ENCODE results near the gene NR5A1. TPM values are rescaled to one million over a fixed set of nuclear protein-coding genes. Genes with fewer than 3 reads are reported as not detected.

NR5A1 gene
- total and polyA plus RNA-seq, 7 donors, result 0.03 to 0.60 TPM; not detected in 5

DNA sequence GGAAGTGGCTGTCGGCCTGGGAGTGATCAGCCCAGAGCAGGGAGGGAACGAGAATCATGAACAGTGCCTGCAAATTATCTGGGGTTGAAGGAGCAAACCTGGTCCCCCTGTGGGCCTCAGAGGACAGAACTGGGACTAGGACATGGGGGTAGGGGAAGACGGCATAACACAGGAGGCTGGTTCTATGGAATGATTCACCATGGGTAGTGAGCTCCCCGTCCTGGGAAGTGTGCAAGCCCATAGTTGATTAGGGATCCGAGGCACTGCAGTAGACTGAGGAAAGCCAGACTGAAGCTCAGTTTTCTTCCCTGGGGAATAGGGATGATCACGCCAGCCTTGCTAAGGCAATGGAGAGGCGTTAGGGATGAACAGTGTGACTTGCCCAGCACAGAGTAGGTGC is 51.4 kb downstream of the NR5A1 start:
- Histone ChIP-seq H3K4me1 (peaks cover 0 to 9% (median 2%) of the 10 kb centered on the region in 4 donors), H3K4me3 (no peak overlapping the region), H3K9me3 (no peaks in the 10 kb centered on the region), H3K27ac (no peak overlapping the region), H3K36me3 (no peaks in the 10 kb centered on the region), H3K27me3 (peaks cover 27 to 43% (median 36%) of the 10 kb centered on the region in 3 donors)
- intact Hi-C loops (cut with DNase I), result no loop called here
- TF ChIP-seq POLR2AphosphoS5 (IDR thresholded peaks at IDR 0.05) (no peak), POLR2A (IDR thresholded peaks at IDR 0.05) (no peak), EP300 (IDR thresholded peaks at IDR 0.05) (no peak)
- TF ChIP-seq, protein P1, sequence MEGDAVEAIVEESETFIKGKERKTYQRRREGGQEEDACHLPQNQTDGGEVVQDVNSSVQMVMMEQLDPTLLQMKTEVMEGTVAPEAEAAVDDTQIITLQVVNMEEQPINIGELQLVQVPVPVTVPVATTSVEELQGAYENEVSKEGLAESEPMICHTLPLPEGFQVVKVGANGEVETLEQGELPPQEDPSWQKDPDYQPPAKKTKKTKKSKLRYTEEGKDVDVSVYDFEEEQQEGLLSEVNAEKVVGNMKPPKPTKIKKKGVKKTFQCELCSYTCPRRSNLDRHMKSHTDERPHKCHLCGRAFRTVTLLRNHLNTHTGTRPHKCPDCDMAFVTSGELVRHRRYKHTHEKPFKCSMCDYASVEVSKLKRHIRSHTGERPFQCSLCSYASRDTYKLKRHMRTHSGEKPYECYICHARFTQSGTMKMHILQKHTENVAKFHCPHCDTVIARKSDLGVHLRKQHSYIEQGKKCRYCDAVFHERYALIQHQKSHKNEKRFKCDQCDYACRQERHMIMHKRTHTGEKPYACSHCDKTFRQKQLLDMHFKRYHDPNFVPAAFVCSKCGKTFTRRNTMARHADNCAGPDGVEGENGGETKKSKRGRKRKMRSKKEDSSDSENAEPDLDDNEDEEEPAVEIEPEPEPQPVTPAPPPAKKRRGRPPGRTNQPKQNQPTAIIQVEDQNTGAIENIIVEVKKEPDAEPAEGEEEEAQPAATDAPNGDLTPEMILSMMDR (IDR thresholded peaks at IDR 0.05), result no peak
- 81 to 86% methylated on average over 7 of the region's 7 CpGs for WGBS, 2 donors
- peak; percentile 21 for DNase-seq

DNA sequence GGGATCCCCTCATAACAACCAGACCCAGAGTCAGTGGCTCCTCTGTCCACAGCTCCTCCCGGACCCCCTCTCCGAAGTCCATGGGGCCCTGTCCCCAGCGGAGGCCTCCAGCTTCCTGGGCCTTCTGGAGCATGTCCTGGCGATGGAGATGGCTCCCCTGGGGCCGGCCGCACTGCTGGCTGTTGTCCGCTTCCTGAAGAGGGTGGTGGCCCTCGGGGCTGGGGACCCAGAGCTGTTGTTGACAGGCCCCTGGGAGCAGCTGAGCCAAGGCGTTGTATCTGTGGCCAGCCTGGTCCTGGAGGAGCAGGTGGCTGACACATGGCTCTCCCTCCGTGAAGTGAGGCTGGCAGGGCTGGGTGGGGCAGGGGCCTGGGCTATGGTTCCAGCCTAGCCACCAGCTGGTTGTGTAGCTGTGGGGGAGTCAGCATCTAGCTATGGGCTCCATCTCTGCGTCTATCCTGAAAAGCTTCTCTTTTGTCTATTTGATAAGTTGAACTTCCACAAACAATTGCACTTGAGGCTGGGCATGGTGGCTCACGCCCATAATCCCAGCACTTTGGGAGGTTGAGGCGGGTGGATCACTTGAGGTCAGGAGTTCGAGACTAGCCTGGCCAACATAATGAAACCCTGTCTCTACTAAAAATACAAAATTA is 52.3 kb downstream of the NR5A1 start:
- peaks cover 36 to 52% (median 45%) of the 10 kb centered on the region in 3 donors for H3K27me3 ChIP-seq
- intact Hi-C loops (cut with DNase I), result no loop called here

DNA sequence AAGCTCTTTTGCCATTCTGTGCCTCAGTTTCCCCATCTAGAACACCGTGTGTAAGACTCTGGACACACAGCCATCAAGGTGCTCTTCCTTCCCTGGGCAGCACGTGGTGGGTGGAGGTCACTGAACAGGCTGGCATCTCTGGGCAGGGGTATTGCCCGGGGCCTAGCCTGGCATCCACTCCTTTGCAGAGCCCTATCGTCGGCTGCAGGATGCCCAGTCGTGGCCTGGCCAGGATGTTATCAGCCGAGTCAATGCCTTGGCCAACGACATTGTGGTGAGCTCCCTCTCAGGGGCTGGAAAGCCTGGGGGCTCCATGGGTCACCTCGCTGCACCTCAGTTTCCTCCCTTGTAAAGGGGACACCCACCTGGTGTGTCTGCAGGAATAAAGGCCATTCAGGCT is 52.9 kb downstream of the NR5A1 start:
- no peak overlapping the region for H3K27ac ChIP-seq
- H3K27me3 ChIP-seq, result peaks cover 39 to 56% (median 51%) of the 10 kb centered on the region in 3 donors
- H3K36me3 ChIP-seq, result no peaks in the 10 kb centered on the region
- no peak for DNase-seq
- H3K9me3 ChIP-seq, result no peaks in the 10 kb centered on the region
- no peak overlapping the region for H3K4me3 ChIP-seq
- intact Hi-C loops (cut with DNase I), result no loop called here
- TF ChIP-seq EP300 (IDR thresholded peaks at IDR 0.05) (no peak), POLR2A (IDR thresholded peaks at IDR 0.05) (no peak), POLR2AphosphoS5 (IDR thresholded peaks at IDR 0.05) (no peak)
- TF ChIP-seq, protein P1 (IDR thresholded peaks at IDR 0.05), result no peak
- 71 to 90% methylated on average over 9 of the region's 9 CpGs for WGBS, 2 donors
- H3K4me1 ChIP-seq, result peaks cover 0 to 16% (median 6%) of the 10 kb centered on the region in 4 donors

More for the DNA sequence above, 52.3 kb downstream of the NR5A1 start:
- TF ChIP-seq POLR2AphosphoS5 (IDR thresholded peaks at IDR 0.05) (no peak), EP300 (IDR thresholded peaks at IDR 0.05) (no peak), POLR2A (IDR thresholded peaks at IDR 0.05) (no peak)
- TF ChIP-seq, protein P1 (IDR thresholded peaks at IDR 0.05), result no peak
- no peak overlapping the region for H3K27ac ChIP-seq
- no peaks in the 10 kb centered on the region for H3K9me3 ChIP-seq
- WGBS, 2 donors, result 81 to 86% methylated on average over 14 of the region's 14 CpGs
- no peak for DNase-seq
- no peaks in the 10 kb centered on the region for H3K36me3 ChIP-seq
- H3K4me1 ChIP-seq, result peaks cover 0 to 16% (median 6%) of the 10 kb centered on the region in 4 donors
- no peak overlapping the region for H3K4me3 ChIP-seq

DNA sequence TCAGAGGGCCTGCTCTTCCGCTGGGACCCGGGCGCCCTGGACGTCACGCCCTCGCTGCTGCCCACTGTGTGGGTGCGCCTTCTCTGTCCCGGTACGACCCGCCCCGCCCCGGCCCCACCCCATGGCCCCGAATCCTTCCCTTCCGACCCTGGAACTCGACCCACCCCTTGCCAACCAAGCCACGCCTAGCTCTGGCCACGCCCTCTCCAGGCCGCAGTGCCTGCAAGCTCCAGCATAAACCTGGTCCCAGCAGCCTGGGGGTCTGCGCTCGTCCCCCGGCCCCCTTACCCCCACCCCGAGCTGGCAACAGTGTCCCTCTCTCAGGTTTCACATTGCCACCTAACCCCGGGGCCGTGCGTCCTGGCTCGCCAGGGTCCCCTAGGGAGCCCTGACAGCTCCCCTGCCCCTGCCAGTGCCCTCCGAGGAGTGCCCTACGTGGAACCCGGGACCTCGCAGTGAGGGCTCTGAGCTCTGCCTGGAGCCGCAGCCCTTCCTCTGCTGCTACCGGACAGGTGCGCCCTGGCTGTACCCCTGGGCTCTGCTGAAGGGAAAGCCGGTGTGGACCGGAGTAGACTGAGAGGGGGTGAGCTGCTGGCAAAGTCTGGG is 53.5 kb downstream of the NR5A1 start:
- intact Hi-C loops (cut with DNase I), result no loop called here
- TF ChIP-seq, protein P1 (IDR thresholded peaks at IDR 0.05), result no peak
- no peak for TF ChIP-seq POLR2AphosphoS5 (IDR thresholded peaks at IDR 0.05)
- TF ChIP-seq POLR2A (IDR thresholded peaks at IDR 0.05), result no peak
- TF ChIP-seq EP300 (IDR thresholded peaks at IDR 0.05), result no peak
- Histone ChIP-seq H3K4me3 (no peak overlapping the region), H3K27ac (no peak overlapping the region), H3K36me3 (no peaks in the 10 kb centered on the region), H3K27me3 (peaks cover 39 to 56% (median 52%) of the 10 kb centered on the region in 3 donors), H3K4me1 (peaks cover 0 to 16% (median 6%) of the 10 kb centered on the region in 4 donors), H3K9me3 (no peaks in the 10 kb centered on the region)
- no peak for DNase-seq
- 16 to 27% methylated on average over 35 of the region's 35 CpGs for WGBS, 2 donors

Measured in sigmoid colon (tissue), 7 donors.